K562 (cell line): ENCODE results near the gene LPCAT3. TPM values are rescaled to one million over a fixed set of nuclear protein-coding genes. Genes with fewer than 3 reads are reported as not detected.

ENCODE experiments used
- ATAC-seq: fragments of 200-7000 bp; cut with Tn5 transposase; 3 replicates; pipeline ENCODE4 v1.9.1; 2020; ENCODE audit warnings: moderate library complexity
- BruUV-seq: library from RNA; stranded (reverse); fragments of 400-500 nt; replicated peaks from 2 replicates; lab custom pipeline; 2021; lab: Mats Ljungman, UMichigan
- CTCF ChIA-PET: fragments of 300-600 bp; formaldehyde crosslinking; extraction: SDS; loops from one replicate; lab custom pipeline; 2021; ENCODE audit warnings: low intra/inter-chr PET ratio; lab: Yijun Ruan, JAX
- POLR2A ChIA-PET: fragments of 300-600, 350-650 bp; sonication (Branson Sonifier 250); formaldehyde crosslinking; extraction: SDS; loops from one replicate; lab custom pipeline; 2021; ENCODE audit warnings: antibody characterized with exemption, inconsistent platforms; lab: Yijun Ruan, JAX
- DNase-seq, 4 experiments: peaks; one replicate each; pipeline versions ENCODE4 v3.0.0 to v3.0.0-alpha.2; 2011 to 2018; ENCODE audit warnings: low spot score in 3 of 4, mixed read lengths in 3 of 4; ENCODE audit errors: extremely low read depth in 1 of 4
- FAIRE-seq: peaks from 2 replicates; lab custom pipeline; 2011; peaks lifted over from hg19 to GRCh38; lab: Jason Lieb, UNC
- H2AFZ ChIP-seq: 2 replicates; pipeline ENCODE4 v1.6.0; 2011; ENCODE audit warnings: low read depth, low read length, control low read depth, inconsistent platforms
- H3K27ac ChIP-seq: fragments of 200-600 bp; 3 replicates; pipeline ENCODE4 v1.8.0; 2011; ENCODE audit warnings: low read depth, mild to moderate bottlenecking, control low read depth, inconsistent platforms, low read length, moderate library complexity, mixed read lengths; ENCODE audit errors: extremely low read depth
- H3K27me3 ChIP-seq, 2 experiments: fragments of 300-600 bp in 1 of 2; 2 replicates in 1 of 2; 3 replicates in 1 of 2; pipeline versions ENCODE4 v1.6.0 to v1.8.0; 2011; ENCODE audit warnings: inconsistent platforms in 2 of 2, low read length in 2 of 2, mild to moderate bottlenecking in 1 of 2, mixed read lengths in 1 of 2, moderate library complexity in 1 of 2; ENCODE audit not compliant: control insufficient read depth in 2 of 2, insufficient read depth in 2 of 2
- H3K36me3 ChIP-seq: fragments of 300-600 bp; 3 replicates; pipeline ENCODE4 v1.8.0; 2011; ENCODE audit warnings: mild to moderate bottlenecking, low read length, inconsistent platforms; ENCODE audit not compliant: control insufficient read depth, insufficient read depth
- H3K4me1 ChIP-seq, 2 experiments: fragments of 200-600 bp in 1 of 2; replicated peaks in 1 of 2; 2 replicates in 1 of 2; 3 replicates in 1 of 2; pipeline versions ENCODE4 v1.5.1 to v1.8.0; 2011; ENCODE audit warnings: inconsistent platforms in 2 of 2, low read length in 2 of 2, mild to moderate bottlenecking in 1 of 2, mixed read lengths in 1 of 2, moderate library complexity in 1 of 2; ENCODE audit not compliant: control insufficient read depth in 2 of 2, insufficient read depth in 2 of 2
- H3K4me2 ChIP-seq: 2 replicates; pipeline ENCODE4 v1.6.1; 2011; ENCODE audit warnings: low read length, control low read depth, inconsistent platforms, mixed read lengths; ENCODE audit not compliant: insufficient read depth
- H3K4me3 ChIP-seq: fragments of 200-600 bp; sonication (generic), shearing (Covaris generic); 2 replicates; pipeline ENCODE4 v1.5.1; 2016; ENCODE audit warnings: control low read depth, inconsistent platforms
- H3K79me2 ChIP-seq: fragments of 200-600 bp; 3 replicates; pipeline ENCODE4 v1.8.0; 2011; ENCODE audit warnings: low read length, inconsistent platforms; ENCODE audit not compliant: control insufficient read depth, insufficient read depth
- H3K9ac ChIP-seq, 2 experiments: 2 replicates each; pipeline versions ENCODE4 v1.6.0 to v1.6.1; 2011; ENCODE audit warnings: low read depth in 2 of 2, low read length in 2 of 2, control low read depth in 1 of 2, inconsistent platforms in 1 of 2, mild to moderate bottlenecking in 1 of 2, mixed read lengths in 1 of 2; ENCODE audit not compliant: insufficient read depth in 1 of 2
- H3K9me1 ChIP-seq: one replicate; pipeline ENCODE4 v1.6.0; 2011; ENCODE audit warnings: inconsistent platforms, mild to moderate bottlenecking, low read length, moderate library complexity; ENCODE audit not compliant: control insufficient read depth, insufficient read depth
- H3K9me3 ChIP-seq: replicated peaks from 2 replicates; pipeline ENCODE4 v1.5.1; 2011; ENCODE audit warnings: low read depth, low read length, inconsistent platforms; ENCODE audit not compliant: control insufficient read depth, insufficient read depth
- H4K20me1 ChIP-seq: replicated peaks from 2 replicates; pipeline ENCODE4 v1.6.1; 2011; ENCODE audit warnings: low read length, inconsistent platforms, mixed read lengths; ENCODE audit not compliant: control insufficient read depth, insufficient read depth
- MEF2D ChIP-seq: conservative IDR thresholded peaks from 2 replicates; pipeline ENCODE4 v1.6.1; 2016; ENCODE audit warnings: low read depth, missing genetic modification characterization, missing compliant biosample characterization
- POLR2G ChIP-seq: fragments of 200-400 bp; formaldehyde crosslinking; IDR thresholded peaks from 2 replicates; pipeline ENCODE4 v1.6.1; 2017; ENCODE audit warnings: low read depth, mild to moderate bottlenecking, antibody characterized with exemption, low read length, moderate library complexity
- RBFOX2 ChIP-seq: fragments of 200-400 bp; formaldehyde crosslinking; IDR thresholded peaks from 2 replicates; pipeline ENCODE4 v1.6.1; 2017; ENCODE audit warnings: low read depth, mild to moderate bottlenecking, low read length, moderate library complexity
- UBTF ChIP-seq, 2 experiments: IDR thresholded peaks; 2 replicates each; pipeline ENCODE4 v1.6.1; 2012; ENCODE audit warnings: improper control_type of control experiment in 2 of 2, low read depth in 2 of 2, low read length in 2 of 2, borderline replicate concordance in 1 of 2
- WGBS: fragments of 100-300 bp; shearing (Covaris generic); methylation state at CpG from one replicate; pipeline ENCODE4 v1.1.6; 2016; ENCODE audit warnings: low coverage, mixed read lengths; ENCODE audit not compliant: insufficient coverage; ENCODE audit errors: missing lambda C conversion rate; 5-methylcytosine and 5-hydroxymethylcytosine counted together
- in situ Hi-C: fragments of 300-500 bp; cut with MboI; formaldehyde crosslinking; loops from 4 replicates; pipeline ENCODE4 v1.15.0; 2018; ENCODE audit warnings: inconsistent platforms, mixed read lengths
- intact Hi-C: fragments of 100-400 bp; cut with micrococcal nuclease; formaldehyde crosslinking; loops from 2 replicates; pipeline ENCODE4 v1.14.2; 2022
- polyA plus RNA-seq, 8 experiments: library from polyadenylated mRNA; depleted of rRNA in 4 of 8; stranded (reverse) in 5 of 8; unstranded in 3 of 8; fragments of >200 nt; fragmentation: Nextera tagmentation in 2 of 8; fragmentation: Illumina TruSeq in 1 of 8; extraction: Ambion mirVana in 2 of 8; extraction: Trizol in 1 of 8; gene quantifications; 2 replicates each; pipeline versions ENCODE4 v1.2.1 to v1.2.3, GENCODE V29; 2011 to 2014; ENCODE audit warnings: inconsistent platforms in 1 of 8, missing spikeins in 1 of 8
- total RNA-seq, 7 experiments: library from RNA; depleted of rRNA in 6 of 7; stranded (reverse); fragments of >200 nt in 6 of 7; fragmentation: Illumina TruSeq in 2 of 7; extraction: Trizol in 2 of 7; gene quantifications; 2 replicates each; pipeline versions ENCODE4 v1.2.1 to v1.2.3, GENCODE V29; 2011 to 2021; ENCODE audit warnings: low replicate concordance in 1 of 7

LPCAT3 gene
- total and polyA plus RNA-seq, 9 of the 15 experiments (the other 6 are each of a cell fraction or from before 2014, with no cell fraction given) = 4.9 to 52.5 (median 25.3) TPM

- peaks cover 21 to 67% of the 10 kb centered on the region in 2 experiments for H3K4me1 ChIP-seq
- peak overlapping the region in 1 of 2 experiments; percentile 32; a peak in 2 of 4 replicates for H3K9ac ChIP-seq
- peaks cover 13% of the 10 kb centered on the region for H3K79me2 ChIP-seq
- H2AFZ ChIP-seq = no peak overlapping the region
- no peaks in the 10 kb centered on the region for H4K20me1 ChIP-seq
- ChIA-PET CTCF (no interaction called here), POLR2A (interaction anchor here (1.0 to 2.2 kb wide), 2 partner anchors 23 to 72 kb away, joined by 7 to 8 read pairs; no protein-coding TSS in a partner anchor)
- no peaks in the 10 kb centered on the region for H3K27me3 ChIP-seq
- no peak for DNase-seq
- ATAC-seq = no peak
- FAIRE-seq = no peak
- no TSS peak for BruUV-seq
- peaks cover 48% of the 10 kb centered on the region; the same call in 2 of the 3 replicates for H3K36me3 ChIP-seq
- H3K4me2 ChIP-seq = no peak overlapping the region
- no peak for TF ChIP-seq UBTF (IDR thresholded peaks at IDR 0.05; ENCODE audit: borderline replicate concordance in 1 of 2, low read depth in 2 of 2, low read length in 2 of 2)
- TF ChIP-seq MEF2D (tag) = no peak
- peak; percentile 67 for TF ChIP-seq POLR2G
- TF ChIP-seq RBFOX2 = peak; percentile 43; the same call in 1 of the 2 replicates
- in situ Hi-C loops = loop anchor here (5.0 kb wide), 1 partner anchor 74 kb away; the partner anchor contains the start of gene TPI1
- no peaks in the 10 kb centered on the region for H3K9me1 ChIP-seq
- intact Hi-C loops = loop anchor here (5.0 kb wide), 1 partner anchor 74 kb away; the partner anchor contains the start of gene TPI1
- no peak overlapping the region for H3K4me3 ChIP-seq
- H3K27ac ChIP-seq = no peak overlapping the region
- no peaks in the 10 kb centered on the region for H3K9me3 ChIP-seq
- 87% methylated on average over 10 of the region's 12 CpGs for WGBS
These were observed 77.0 kb downstream of the LPCAT3 start for GRCh38 chr12:6941267-6941666.
